DOHH2 (cell line): ENCODE measurements around the gene ITGA8.

ENCODE experiments used
- CTCF ChIP-seq: fragments of 200-600 bp; sonication (generic); IDR thresholded peaks from one replicate; pipeline ENCODE4 v1.5.1; 2014; ENCODE audit warnings: antibody characterized with exemption, mild to moderate bottlenecking, low read depth, low read length; ENCODE audit not compliant: poor library complexity, severe bottlenecking
- EZH2phosphoT487 ChIP-seq: fragments of 200-600 bp; sonication (generic); IDR thresholded peaks from 2 replicates; pipeline ENCODE4 v1.6.1; 2017; ENCODE audit warnings: borderline replicate concordance, mild to moderate bottlenecking, antibody characterized with exemption, low read length, moderate library complexity, mixed read lengths

- TF ChIP-seq CTCF (no peak), EZH2phosphoT487 (no peak)
Measured at GRCh38 chr10:15486404-15486803, 233.3 kb downstream of the ITGA8 start.
